ENCODE measurements around the gene AKT3.
"Not testable (repeated sequence)": the region's sequence is repeated elsewhere in the genome, so short reads cannot be mapped to it uniquely, and the experiment has no call there.

The AKT3 gene

DNA sequence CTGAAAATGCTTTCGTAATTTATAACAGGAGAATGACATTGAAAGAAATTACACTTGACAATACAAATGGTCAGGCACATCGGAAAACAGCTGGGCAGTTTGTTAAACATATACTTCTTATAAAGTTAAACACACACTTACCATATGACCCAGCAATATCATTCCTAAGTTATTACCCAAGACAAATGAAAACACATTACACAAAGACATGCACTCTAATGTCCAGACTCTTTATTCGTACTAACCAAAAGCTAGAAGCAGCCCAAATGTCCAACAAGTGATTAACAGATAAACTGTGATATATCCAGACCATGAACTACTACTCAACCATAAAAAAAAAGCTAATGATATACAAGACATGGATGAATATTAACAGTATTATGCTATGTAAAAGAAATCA, 8.5 kb downstream of the AKT3 start:
- DNase-seq = no peak

DNA sequence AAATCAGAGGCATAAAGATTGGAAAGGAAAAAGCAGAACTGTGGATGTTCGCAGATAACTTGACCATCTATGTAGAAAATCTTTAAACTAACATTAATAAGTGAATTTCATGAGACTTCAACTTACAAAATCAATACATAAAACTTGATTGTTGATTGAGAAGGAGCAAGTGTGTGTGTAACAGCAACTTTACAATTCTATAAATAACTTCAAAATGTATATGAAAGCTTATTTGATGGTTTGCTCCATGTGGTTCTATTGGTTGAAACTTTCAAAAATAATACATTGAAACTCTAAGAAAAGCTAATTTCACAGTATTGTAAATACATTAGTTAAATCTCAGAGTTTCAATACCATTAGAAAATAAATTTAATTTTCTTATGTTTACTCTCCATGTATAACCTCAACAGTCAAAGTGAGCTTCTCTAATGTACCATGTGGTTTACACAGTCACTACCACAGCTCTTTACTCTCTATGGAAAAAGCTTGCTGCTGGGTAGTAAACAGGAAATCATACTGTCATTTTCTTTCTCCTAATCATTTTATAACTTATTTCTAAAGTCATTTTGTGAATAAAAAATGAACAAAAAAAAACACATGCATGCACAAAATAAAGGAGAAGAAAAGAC, 12.0 kb downstream of the AKT3 start:
- no peak for DNase-seq

GRCh38 chr1:243834130-243834529, 15.9 kb downstream of the AKT3 start:
- no peak for DNase-seq

DNA sequence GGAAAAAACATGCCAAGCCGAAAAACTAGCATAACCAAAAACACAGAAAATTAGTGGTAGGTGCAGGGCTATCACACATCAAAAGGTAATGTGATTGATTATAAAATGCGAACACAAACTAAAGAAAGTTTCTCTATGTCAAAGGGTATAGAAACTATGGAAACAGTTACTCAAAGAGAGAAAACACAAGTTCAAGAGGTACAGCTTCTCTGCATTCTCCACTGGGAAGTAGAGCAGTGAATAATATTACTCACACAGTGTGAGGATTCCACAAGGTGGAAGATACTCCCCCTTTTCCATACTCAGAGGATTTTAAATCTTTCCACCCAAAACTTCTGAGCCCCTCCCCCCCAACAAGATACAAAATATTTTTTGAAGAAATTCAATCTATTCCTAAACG, 18.6 kb downstream of the AKT3 start:
- DNase-seq = no peak

- no peak for DNase-seq
These were observed 22.8 kb downstream of the AKT3 start for GRCh38 chr1:243827206-243827605.

- DNase-seq = not testable (repeated sequence)
These were observed 25.1 kb downstream of the AKT3 start for GRCh38 chr1:243824907-243825306.

DNA sequence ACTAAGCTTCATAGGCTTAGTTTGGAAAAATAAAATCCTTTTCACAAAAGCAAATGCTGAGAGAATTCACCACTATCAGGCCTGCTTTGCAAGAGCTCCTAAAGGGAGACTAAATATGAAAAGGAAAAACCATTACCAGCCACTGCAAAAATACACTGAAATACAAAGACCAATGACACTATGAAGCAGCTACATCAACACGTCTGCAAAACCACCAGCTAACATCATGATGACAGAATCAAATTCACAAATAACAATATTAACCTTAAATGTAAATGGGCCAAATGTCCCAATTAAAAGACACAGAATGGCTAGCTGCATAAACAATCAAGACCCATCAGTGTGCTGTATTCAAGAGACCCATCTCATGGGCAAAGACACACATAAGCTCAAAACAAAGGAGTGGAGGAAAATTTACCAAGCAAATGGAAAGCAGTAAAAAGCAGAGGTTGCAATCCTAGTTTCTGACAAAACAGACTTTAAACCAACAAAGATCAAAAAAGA, 28.8 kb downstream of the AKT3 start:
- no peak for DNase-seq

- DNase-seq = no peak
These were observed 30.6 kb downstream of the AKT3 start for GRCh38 chr1:243819438-243819839.

- DNase-seq = no peak
These were observed 31.1 kb downstream of the AKT3 start for GRCh38 chr1:243818978-243819377.

DNA sequence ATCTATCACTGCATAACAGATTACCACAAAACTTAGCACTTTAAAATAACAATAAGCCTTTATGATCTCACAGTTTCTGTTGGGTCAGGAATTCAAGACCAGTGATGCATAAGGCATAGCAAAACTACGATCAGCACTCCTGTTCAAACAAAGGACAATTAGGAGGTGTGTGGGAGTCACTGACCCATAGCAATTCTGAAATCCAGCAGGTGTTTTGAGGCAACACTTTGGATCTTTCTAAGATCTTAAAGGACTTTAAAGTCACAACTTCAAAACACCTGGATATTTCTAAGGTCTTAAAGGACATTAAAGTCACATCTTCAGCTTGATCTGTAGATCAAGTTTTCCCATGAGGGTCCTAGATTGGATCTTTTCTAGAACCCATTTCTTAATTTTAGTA, 35.3 kb downstream of the AKT3 start:
- DNase-seq = no peak

DNA sequence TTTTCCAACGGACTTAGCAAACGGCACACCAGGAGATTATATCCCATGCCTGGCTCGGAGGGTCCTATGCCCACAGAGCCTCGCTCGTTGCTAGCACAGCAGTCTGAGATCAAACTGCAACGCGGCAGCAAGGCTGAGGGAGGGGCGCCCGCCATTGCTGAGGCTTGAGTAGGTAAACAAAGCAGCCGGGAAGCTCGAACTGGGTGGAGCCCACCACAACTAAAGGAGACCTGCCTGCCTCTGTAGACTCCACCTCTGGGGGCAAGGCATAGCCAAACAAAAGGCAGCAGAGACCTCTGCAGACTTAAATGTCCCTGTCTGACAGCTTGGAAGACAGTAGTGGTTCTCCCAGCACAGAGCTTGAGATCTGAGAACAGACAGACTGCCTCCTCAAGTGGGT, 42.7 kb downstream of the AKT3 start:
- DNase-seq = not testable (repeated sequence)

GRCh38 chr1:243806310-243806709, 43.7 kb downstream of the AKT3 start:
- no peak for DNase-seq

DNA sequence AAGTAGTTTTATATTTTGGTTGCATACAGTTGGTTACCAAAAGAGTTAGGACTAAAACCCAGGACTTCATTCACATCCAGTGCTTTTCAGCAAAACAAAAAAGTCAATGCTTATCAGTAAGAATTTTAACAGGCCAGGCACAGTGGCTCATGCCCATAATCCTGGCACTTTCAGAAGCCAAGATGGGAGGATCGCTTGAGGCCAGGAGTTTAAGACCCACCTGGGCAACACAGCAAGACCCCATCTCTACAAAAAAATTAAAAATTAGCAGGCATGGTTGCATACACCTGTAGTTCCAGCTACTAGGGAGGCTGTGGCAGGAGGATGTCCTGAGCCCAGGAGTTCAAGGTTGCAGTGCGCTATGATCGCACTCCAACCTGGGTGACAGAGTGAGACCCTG, 47.3 kb downstream of the AKT3 start:
- DNase-seq = no peak

DNA sequence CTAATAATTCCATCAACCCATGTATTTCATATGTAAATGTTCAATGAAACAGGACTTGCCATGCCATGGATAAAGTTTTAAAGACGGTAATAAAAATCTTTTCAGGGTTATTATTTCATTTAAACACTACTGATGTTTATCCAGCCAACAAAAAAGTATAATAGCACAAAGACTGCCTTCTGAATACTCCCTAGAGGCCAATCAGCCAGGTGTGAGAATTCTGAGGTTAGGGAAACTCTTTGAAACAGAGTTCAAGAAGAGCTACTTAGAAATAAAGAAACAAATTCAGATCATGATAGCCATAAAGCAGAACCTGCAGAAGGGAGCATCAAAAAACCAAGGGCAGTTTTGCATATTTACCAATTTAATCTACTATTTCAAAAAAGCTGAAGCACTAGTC, 48.7 kb downstream of the AKT3 start:
- DNase-seq = no peak

DNA sequence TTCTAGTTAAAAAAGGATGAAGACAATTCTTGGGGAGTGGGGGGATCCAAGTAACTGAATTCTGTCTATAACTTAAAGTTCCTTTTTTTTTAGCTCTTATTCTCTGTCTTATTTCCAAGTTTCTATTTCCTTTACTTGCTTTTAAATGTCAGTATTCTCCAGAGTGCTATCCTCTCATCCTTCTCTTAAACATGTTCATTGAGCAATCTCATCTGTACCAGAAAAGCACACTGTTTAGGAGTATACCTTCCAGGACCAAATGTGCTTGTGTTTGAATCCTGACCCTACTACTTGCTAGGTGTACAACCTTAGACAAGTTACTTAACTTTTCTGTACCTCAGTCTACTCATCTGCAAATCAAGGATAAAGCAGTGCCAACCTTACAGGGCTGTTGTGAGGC, 50.1 kb downstream of the AKT3 start:
- no peak for DNase-seq

DNA sequence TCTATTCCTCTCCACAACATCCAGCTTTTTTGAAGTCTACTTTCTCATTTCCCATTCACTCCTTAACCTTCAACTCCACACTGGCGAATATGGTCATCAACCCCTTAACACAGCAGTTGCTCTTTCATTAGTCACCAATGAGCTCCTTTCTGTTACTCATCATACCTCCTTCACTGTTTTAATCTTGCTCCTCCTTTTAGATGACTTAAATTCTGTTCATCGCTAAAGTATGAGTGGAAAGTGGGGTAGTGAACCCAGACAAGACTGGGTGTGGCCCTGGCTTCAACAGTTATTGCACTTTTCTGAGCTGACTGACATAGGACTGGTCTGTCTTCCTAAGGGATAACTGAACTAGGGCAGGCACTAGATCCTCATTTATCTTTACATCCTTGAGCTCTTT, 51.3 kb downstream of the AKT3 start:
- no peak for DNase-seq

DNA sequence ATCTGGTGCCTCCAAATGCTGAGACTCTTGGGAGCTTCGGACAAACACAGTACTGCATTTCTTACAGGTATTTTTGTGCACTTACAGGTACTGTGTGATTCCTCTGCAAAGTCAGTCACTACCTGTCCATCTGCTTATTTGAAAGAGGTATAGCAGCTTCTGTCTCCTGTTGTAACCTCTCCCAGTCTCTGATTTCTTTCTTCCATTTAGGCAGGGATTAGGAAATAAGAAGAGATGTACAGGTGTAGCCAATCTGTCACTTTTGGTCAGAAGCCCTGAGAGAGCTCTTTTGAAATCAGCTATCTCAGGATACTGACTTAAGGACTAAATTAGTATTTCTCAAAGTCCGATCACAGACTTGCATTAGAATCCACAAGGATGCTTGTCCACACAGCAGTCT, 54.0 kb downstream of the AKT3 start:
- DNase-seq = no peak

DNA sequence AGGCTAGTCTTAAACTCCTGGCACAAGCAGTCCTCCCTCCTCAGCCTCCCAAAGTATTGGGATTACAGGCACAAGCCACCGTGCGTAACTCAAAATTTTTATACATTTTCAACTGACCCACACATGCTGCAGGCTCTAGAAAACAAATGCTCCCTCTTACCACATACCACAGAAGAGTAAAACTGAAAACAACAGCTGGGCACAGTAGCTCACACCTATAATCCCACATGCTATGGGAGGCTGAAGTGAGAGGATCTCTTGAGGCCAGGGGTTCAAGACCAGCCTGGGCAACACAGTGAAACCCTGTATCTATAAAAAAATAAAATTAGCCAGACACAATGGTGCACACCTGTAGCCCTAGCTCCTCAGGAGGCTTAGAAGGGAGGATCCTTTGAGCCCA, 56.7 kb downstream of the AKT3 start:
- DNase-seq = no peak

DNA sequence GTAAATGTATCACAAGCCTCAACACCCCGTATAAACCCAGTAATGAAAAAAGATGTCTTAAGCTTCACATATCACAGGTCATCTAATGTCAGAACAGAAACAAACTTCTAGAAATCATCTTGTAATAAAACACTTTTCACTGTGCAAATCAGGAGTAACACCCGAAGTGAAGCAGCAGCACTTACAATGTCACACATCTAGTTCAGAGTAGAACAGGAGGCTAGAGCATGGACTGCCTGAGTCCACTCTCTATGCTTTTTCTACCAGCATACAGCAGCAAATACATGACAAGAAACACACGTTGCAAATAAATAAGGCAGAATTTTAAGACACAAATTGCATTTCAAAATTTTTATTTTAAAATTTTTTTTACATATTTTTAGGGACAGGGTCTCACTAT, 57.2 kb downstream of the AKT3 start:
- DNase-seq = no peak

GRCh38 chr1:243792401-243792800, 57.6 kb downstream of the AKT3 start:
- DNase-seq = no peak

DNA sequence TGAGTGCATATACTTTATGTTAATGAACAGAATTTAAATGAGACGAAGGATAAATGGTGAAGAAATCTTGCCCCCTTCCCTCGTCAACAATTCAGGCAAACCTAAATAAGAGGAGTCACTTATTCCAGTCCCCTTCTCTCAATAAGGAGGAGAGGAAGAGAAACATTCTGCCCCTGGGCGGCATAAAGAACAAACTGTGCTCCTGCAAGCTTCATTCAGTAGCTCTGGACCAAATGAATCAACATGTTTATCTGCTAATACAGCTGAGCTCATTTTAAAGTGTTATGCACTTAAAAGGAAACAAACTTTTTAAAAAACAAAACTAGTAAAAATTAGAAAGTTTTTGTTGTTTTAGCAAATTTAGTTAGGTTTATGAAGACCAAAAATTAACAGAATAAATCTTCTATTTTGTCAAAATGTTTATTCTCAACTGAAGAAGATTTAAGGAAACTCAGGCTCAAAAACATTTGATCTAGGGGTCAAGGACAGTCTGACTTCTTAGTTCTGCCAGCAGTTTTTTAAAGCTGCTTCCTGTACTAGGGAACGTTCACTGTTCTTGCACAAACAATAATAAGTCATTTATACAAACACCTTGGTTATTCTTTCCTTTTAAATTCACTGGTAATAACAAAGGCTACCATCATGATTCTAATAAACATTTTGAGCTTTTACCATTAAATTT, 58.3 kb downstream of the AKT3 start:
- no peak for DNase-seq

GRCh38 chr1:243790404-243790803, 59.6 kb downstream of the AKT3 start:
- DNase-seq = no peak

GRCh38 chr1:243786531-243786930, 63.5 kb downstream of the AKT3 start:
- DNase-seq = no peak

- DNase-seq = no peak
These were observed 65.5 kb downstream of the AKT3 start for GRCh38 chr1:243784506-243784905.

DNA sequence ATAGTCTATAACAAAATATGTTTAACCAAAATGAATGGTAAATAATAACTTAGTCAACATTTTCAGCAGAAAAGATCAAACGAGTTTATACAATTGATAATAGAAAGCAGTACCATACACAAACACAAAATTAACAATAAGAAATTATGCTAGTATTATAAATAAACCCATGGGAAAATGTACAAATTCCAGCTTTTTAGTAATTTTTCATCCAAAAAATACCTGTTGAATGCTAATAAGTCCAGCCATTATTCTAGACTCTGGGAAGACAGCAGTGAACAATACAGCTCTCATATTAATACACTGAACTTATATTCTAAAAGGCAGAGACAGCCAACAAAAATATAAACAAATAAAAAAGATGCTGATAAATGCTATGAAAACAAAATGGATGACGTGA, 66.3 kb downstream of the AKT3 start:
- DNase-seq = no peak

Measured in Kasumi-1 (cell line).